NCI-H345 (cell line): ENCODE results near the gene SLC25A45.

Experiments used
- DNase-seq: peaks from one replicate; lab custom pipeline; 2025; lab: John Stamatoyannopoulos, UW

SLC25A45 gene

DNA sequence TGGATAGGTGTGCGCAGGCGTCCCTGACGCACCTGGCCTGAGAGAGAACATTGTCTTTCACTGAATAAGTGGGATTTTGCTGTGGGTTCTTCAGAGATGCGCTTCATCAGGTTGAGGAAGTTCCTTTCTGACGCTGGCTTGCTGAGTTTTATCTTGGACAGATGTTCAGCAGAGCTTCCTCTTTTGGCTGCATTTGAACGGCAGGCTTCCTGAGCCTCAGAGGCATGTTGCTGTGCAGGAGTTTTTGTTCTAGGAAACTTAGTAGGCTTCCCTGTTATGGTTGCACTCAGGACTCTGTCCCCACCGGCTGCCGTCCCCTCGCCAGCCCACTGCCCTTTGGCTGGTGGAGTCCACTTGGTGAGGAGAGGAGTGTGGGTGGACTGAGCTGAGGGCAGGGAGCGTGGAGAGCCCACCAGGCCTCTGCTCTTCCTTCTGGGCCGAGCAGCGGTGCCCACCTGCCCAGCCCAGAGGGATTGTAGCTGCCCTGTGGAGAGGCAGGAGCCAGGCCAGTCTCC lies 21.2 kb upstream of the SLC25A45 start:
- no peak for DNase-seq

GRCh38 chr11:65402790-65403189 lies 20.3 kb upstream of the SLC25A45 start:
- DNase-seq = no peak

DNA sequence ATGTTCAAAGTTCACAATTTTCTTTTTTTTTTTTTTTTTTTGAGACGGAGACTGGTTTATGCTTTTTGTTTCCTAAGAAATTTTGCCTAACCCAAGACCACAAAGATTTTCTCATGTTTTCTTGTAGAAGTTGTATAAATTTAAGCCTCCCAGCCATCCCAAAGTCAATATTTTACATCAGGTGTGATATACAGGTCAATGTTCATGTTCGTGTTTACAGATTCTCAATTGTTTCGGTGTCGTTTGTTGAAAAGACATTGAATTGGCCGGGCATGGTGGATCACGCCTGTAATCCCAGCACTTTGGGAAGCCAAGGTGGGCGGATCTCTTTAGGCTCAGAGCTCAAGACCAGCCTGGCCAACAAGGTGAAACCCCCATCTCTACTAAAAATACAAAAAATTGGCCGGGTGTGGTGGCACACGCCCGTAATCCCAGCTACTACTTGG lies 19.4 kb upstream of the SLC25A45 start:
- DNase-seq = no peak

GRCh38 chr11:65401073-65401802 lies 18.8 kb upstream of the SLC25A45 start:
- DNase-seq = no peak

GRCh38 chr11:65400307-65401072 lies 18.0 kb upstream of the SLC25A45 start:
- DNase-seq = no peak

DNA sequence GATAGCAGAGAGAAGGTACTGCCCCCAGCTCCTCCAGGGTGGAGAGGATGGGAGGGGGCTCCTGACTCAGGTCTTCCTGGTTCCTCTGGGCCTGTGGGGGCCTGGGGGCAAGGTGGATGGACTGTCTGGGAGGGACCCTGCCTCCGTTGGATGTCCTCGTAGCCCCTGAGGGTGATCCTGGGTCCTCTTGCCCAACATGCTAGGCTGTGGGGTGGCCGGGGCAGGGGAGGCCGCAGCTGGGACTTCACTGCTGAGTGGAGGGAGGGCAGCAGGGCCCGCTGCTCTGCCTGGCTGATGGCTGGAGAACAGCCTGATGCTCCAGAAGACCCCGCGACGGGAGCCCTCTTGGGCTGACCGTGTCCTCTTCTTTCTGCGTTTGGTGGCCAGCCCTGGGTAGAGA lies 17.4 kb upstream of the SLC25A45 start:
- no peak for DNase-seq

GRCh38 chr11:65399249-65399648 lies 16.8 kb upstream of the SLC25A45 start:
- DNase-seq = no peak

DNA sequence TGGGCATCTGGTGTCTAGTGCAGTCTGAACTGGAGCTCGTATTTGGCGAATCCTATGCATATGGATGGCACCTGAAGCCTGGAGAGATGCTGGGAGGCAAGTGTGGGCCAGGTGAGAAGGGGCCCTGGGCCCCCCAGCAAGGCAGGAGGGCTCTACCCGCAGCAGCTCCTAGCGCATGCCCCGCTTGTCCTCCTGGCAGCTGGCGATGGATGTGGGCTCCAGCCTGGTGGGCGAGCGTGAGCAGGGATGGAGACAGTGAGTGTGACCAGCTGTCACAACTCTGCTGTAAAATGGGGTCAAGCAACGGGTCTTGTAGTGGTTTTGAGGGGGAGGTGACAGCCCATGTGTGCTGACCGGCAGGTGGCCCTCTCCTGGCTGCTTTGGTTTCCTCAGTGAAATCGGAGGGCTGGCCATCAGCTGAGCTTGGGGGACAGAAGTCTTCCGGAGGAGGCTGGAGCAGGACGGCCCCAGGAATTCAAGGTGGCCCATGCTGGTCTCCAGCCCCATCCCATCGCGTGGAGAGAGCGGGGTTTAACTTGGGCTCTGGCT lies 16.0 kb upstream of the SLC25A45 start:
- no peak for DNase-seq

GRCh38 chr11:65396769-65397745 lies 14.6 kb upstream of the SLC25A45 start:
- DNase-seq = no peak

DNA sequence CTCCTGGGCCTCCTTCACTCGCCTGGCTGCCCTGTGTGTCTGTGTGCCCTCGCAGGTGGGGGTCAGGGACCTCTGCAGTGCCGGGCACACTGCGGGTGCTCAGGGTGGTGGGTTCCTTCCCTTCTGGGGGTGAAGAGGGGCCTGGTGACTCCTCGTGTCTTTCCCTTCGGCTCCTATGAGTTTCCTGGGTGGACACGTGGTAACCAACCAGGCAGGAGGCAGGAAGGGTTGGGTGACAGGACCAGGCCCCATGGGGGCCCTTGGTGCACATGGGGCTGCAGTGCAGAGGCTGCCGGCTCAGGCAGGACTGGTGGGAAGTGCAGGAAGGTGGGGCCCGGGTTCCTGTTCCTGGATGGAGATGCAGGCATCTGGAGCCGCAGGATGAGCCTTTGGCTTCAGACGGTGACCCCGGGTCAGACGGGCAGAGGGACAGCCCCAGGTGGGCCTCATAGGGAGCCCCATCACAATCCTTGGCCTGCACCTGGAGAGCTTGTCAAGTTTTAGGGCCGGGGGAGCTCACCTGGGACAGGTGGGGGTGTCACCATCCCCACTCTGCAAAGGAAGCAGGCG lies 13.6 kb upstream of the SLC25A45 start:
- no peak for DNase-seq

- no peak for DNase-seq
These were observed 11.7 kb upstream of the SLC25A45 start for GRCh38 chr11:65394125-65394536.

DNA sequence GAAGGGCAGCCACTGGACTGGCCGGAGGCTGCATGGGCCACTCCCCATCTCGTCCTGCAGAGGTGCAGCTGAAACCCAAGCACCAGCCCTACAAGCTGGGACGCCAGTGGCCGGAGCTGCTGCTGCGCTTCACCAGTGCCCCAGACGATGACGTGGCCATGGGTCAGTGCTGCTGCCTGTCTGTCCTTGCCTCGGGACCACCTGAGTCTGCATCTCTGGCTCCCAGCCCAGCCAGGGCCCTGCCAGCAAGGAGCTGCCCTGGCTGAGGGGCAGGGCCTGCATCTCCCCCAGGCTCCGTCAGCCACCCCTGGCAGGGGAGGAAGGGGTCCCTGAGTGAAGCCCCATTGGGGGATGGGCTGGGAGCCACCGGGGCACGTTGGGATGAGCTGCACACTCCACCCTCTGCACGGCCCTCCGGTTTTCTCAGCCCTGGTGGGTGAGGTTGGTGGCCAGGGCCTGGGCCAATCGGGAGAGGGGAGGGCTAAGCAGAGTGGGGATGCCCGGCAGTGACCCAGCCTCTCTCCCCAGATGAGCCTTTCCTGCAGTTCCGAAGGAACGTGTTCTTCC lies 11.2 kb upstream of the SLC25A45 start:
- DNase-seq = no peak

GRCh38 chr11:65392899-65393298 lies 10.5 kb upstream of the SLC25A45 start:
- no peak for DNase-seq

DNA sequence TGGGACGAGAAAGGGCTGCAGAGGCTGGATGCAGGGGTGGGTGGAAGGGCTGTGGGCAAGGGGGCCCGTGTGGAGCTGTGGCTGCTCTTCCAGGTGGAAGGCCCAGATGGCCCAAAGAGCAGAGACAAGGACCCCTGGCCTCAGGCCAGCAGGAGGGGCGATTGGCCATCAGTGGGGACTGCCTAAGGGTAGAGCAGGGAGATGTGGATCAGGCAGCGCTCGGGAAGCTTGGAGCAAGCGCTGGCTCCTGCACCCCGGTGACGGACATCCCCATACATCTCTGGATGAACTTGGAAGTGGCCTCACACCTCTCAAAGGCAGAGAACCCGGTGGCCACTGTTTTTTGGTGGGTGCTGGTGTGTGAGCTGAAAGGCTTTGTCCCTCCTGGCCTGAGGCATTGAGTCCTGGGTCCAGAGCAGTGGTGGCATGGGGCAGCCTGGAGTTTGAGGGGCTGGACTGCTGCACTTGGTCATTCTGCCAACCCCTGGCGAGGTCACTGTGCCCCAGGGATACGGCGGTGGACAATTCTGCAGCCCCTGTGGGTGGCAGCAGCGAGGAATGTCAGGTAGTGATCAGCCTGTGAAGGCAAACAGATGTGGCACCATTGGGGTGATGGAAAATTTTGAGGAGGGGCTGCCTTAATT lies 9.9 kb upstream of the SLC25A45 start:
- no peak for DNase-seq

GRCh38 chr11:65390996-65391395 lies 8.6 kb upstream of the SLC25A45 start:
- DNase-seq = no peak

DNA sequence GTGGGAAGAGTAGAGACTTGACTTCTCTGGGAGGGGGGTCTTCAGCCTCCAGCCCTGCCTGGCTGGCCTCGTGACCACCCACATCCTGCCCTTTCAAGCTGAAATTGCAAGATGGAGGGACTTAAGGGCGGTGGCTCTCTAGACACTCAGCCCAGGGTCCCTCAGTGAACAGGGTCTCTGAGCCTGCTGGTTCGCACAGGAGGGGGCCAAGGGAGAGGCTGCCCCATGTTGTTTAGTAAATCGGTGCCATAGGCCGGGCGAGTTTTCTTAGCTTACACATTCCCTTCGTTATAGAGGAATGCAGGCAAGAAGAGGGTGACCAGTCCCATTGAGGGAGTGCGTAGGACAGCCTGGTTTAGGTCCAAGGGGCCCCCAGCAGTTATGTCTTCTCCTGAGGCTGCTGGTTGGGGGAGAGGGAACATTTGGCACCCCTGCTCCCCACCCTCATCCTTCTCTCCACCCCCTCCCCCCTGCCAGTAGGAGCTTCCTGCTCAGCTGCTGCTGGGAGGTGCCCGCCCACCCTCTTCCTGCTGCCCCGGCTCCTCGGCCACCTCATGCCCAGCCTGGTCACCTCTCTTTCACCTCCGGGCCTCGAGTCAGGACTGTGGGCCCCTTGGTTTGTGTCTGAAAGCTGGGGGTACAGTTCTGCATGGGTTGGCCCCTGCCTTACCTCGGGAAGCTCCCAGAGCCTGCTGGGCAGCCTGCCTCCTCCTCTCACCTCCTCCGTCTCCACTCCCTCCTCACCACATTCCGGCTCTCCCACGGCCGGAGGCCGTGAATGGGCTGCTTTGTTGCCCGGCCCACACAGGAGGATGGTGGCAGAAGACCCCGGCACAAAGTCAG lies 7.9 kb upstream of the SLC25A45 start:
- no peak for DNase-seq

- no peak for DNase-seq
These were observed 7.0 kb upstream of the SLC25A45 start for GRCh38 chr11:65389294-65389980.

DNA sequence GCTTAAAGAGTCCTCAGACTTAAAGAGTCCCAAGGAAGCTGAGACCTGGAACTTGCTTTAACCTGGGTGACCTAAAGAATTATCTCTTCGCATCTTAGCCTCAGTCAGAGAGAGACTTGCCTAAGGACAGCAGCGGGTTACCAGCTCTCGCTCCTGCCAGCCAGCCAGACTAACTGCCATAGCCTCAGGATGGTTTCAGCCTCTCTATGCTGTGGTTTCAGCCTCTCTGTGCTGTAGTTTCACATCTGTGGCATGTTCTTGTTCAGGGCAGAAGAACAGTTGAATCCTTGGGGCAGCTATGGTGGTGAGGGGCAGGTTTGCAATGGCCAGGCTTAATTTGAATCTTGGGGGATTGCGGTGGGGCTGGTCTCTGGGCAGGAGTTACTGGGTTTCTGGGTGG lies 6.3 kb upstream of the SLC25A45 start:
- no peak for DNase-seq
